Left ventricle myocardium inferior (tissue), 1 donor: ENCODE measurements around the gene GRIK5. TPM values are rescaled to one million over a fixed set of nuclear protein-coding genes. Genes with fewer than 3 reads are reported as not detected.

ENCODE experiments used
- DNase-seq: peaks from one replicate; pipeline ENCODE4 v3.0.0-alpha.2; 2020
- H3K27ac ChIP-seq: fragments of 200-600 bp; replicated peaks from 2 replicates; pipeline ENCODE4 v1.8.0; 2021
- H3K27me3 ChIP-seq: fragments of 200-600 bp; 2 replicates; pipeline ENCODE4 v1.8.0; 2021; ENCODE audit warnings: low read depth
- H3K36me3 ChIP-seq: fragments of 200-600 bp; 2 replicates; pipeline ENCODE4 v1.8.0; 2021
- H3K4me1 ChIP-seq: fragments of 200-600 bp; 2 replicates; pipeline ENCODE4 v1.8.0; 2021
- H3K4me3 ChIP-seq: fragments of 200-600 bp; 2 replicates; pipeline ENCODE4 v1.8.0; 2021; ENCODE audit warnings: mild to moderate bottlenecking, moderate library complexity
- H3K9me3 ChIP-seq: fragments of 200-600 bp; replicated peaks from 2 replicates; pipeline ENCODE4 v1.8.0; 2021
- intact Hi-C: fragments of 100-400 bp; cut with micrococcal nuclease; formaldehyde crosslinking; loops from one replicate; pipeline ENCODE4 v1.11.0; 2022
- total RNA-seq: library from RNA; stranded (reverse); fragmentation: NEBNext Ultra II Directional; extraction: Animal tissue kit (Norgen Biotek cat#: 25700); gene quantifications from one replicate; pipeline ENCODE4 v1.2.1, GENCODE V29; 2021
- TF ChIP-seq, protein P1 (sequence below): fragments of 200-600 bp; IDR thresholded peaks from 2 replicates; pipeline ENCODE4 v1.8.0; 2021; ENCODE audit warnings: antibody characterized with exemption, mild to moderate bottlenecking, borderline replicate concordance
- donor health status: DM: no; HTN: yes; CAD: no; lungs with severe emphysema.

GRIK5 gene
- total RNA-seq, 1 donor from 2014 or later: 2.1 TPM

GRCh38 chr19:41988947-41989346 lies 81.1 kb downstream of the GRIK5 start:
- peaks cover 17% of the 10 kb centered on the region for H3K4me1 ChIP-seq
- H3K9me3 ChIP-seq: no peaks in the 10 kb centered on the region
- DNase-seq: no peak
- peaks cover 31% of the 10 kb centered on the region for H3K27me3 ChIP-seq
- peaks cover 38% of the 10 kb centered on the region for H3K36me3 ChIP-seq
- intact Hi-C loops: no loop called here
- no peak overlapping the region for H3K27ac ChIP-seq
- TF ChIP-seq, protein P1, sequence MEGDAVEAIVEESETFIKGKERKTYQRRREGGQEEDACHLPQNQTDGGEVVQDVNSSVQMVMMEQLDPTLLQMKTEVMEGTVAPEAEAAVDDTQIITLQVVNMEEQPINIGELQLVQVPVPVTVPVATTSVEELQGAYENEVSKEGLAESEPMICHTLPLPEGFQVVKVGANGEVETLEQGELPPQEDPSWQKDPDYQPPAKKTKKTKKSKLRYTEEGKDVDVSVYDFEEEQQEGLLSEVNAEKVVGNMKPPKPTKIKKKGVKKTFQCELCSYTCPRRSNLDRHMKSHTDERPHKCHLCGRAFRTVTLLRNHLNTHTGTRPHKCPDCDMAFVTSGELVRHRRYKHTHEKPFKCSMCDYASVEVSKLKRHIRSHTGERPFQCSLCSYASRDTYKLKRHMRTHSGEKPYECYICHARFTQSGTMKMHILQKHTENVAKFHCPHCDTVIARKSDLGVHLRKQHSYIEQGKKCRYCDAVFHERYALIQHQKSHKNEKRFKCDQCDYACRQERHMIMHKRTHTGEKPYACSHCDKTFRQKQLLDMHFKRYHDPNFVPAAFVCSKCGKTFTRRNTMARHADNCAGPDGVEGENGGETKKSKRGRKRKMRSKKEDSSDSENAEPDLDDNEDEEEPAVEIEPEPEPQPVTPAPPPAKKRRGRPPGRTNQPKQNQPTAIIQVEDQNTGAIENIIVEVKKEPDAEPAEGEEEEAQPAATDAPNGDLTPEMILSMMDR: no peak
- no peak overlapping the region for H3K4me3 ChIP-seq

DNA sequence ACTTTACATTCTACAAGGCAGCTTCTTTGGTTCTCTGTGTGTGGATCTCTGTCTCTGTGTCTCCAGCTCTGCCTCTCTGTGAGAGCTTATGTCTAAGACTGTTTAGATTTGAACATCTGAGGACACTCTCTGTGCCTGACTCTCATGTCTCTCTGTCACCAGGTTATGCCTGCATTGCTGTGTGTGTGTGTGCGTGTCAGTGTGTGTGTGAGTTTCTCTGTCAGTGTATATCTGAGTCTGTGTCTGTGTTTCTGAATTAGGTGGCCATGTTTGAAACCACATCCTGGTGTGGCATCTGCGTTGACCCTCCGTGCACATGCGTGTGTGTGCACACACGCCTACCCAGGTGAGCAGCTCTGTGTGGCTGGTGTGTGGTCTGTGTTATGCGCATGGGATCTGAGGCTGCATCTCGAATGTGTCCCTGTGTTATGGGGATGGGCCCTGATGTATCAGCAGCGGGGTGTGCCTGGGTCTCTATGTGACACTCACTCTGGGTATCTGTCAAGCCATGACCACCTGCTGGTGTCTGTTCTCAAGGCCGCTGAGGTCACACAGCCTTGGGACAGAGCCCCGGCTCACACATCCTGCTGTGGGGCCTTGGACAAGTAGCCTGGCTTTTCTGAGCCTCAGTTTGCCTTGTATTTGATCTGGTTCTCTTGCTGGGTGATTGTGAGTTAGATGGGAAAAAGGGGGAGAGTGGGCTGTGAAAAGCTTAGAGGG lies 82.7 kb downstream of the GRIK5 start:
- no peak for DNase-seq
- Histone ChIP-seq H3K27ac (no peak overlapping the region), H3K4me1 (peaks cover 8% of the 10 kb centered on the region), H3K27me3 (peaks cover 15% of the 10 kb centered on the region), H3K9me3 (no peaks in the 10 kb centered on the region), H3K36me3 (peaks cover 38% of the 10 kb centered on the region), H3K4me3 (no peak overlapping the region)
- TF ChIP-seq, protein P1: no peak
- intact Hi-C loops: no loop called here

DNA sequence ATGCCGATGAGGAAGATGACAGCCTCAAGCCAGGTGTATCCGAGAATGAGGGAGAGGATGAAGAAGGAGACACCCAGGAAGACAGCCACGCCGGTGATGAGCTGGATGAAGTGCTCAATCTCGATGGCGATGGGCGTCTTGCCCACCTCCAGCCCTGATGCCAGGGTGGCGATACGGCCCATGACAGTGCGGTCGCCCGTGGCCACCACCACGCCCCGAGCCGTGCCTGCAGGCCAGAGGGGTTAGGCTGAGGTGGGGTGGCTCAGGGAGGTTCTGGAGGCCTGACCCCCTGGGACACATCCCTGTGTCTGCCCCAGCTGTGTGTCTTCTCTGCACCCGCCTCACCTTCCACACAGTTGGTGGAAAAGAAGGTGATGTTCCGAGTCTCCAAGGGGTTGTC lies 85.0 kb downstream of the GRIK5 start:
- Histone ChIP-seq H3K27ac (no peak overlapping the region), H3K36me3 (peaks cover 51% of the 10 kb centered on the region), H3K4me3 (no peak overlapping the region), H3K4me1 (peaks cover 6% of the 10 kb centered on the region), H3K27me3 (no peaks in the 10 kb centered on the region), H3K9me3 (no peaks in the 10 kb centered on the region)
- DNase-seq: no peak
- intact Hi-C loops: no loop called here
- TF ChIP-seq, protein P1: no peak

- Histone ChIP-seq H3K4me3 (no peak overlapping the region), H3K27ac (no peak overlapping the region), H3K36me3 (peaks cover 54% of the 10 kb centered on the region), H3K27me3 (peaks cover 1% of the 10 kb centered on the region), H3K9me3 (no peaks in the 10 kb centered on the region), H3K4me1 (peaks cover 21% of the 10 kb centered on the region)
- DNase-seq: no peak
- intact Hi-C loops: no loop called here
- TF ChIP-seq, protein P1: no peak
Measured at GRCh38 chr19:41981724-41982123, 88.3 kb downstream of the GRIK5 start.

DNA sequence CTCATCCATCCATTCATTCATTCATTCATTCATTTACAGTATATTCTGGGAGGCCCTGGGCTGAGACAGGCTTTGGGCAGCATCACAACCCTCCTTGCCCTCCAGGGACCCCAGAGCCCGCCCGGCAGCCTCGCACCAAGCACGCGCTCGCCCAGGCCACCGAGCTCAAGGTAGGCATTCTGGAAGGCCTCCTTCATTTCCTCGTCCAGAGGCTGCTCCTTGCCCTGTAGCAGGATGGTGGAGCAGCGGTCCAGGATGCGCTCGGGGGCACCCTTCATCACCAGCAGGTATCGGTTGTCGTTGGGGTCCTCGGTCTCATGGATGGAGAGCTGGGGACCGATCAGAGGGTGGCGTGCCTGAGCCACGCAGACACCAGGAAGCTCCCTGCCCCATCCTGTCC lies 91.5 kb downstream of the GRIK5 start:
- intact Hi-C loops: no loop called here
- peaks cover 53% of the 10 kb centered on the region for H3K36me3 ChIP-seq
- peaks cover 14% of the 10 kb centered on the region for H3K27me3 ChIP-seq
- TF ChIP-seq, protein P1: no peak
- peak overlapping the region; percentile 77 for H3K27ac ChIP-seq
- no peak overlapping the region for H3K4me3 ChIP-seq
- H3K9me3 ChIP-seq: no peaks in the 10 kb centered on the region
- DNase-seq: no peak
- peaks cover 21% of the 10 kb centered on the region for H3K4me1 ChIP-seq
